Measurements from ENCODE around the gene TADA2A.

DNA sequence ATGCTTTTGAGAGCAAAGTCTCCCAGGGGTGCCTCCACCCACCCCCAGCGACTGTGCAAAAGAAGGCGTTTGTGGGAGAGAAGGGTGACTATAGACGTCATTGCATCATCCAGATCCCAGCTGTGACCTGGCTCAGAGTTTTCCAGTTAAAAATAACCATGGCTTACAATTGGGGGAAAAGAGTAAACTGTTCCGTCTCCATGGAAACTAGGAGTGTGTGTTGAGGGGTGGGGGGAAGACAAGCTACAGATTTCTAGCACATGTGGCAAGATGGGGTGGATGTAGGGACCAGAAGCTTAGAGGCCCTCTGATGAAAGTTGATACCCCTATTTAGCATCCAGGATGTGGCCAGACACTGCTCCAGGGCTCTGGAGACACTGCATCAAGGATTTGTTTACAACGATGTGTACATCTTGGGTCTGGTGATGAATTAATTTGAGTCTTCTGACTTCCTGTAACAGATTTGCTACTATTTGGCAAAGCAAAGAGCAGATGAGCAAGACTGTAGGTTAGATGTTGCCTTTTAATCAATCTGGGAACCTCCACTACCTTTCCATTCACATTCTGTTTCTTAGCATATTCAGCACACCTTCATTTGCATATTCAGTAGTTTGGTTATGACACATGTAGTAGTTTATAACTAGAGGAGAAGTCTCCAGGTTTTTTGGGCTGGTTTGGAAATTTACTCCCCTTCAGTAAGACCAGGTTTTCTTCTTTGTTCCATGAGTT, 76.8 kb downstream of the TADA2A start:
- TF ChIP-seq SMC3 (IDR thresholded peaks at IDR 0.05) (no peak), EP300 (IDR thresholded peaks at IDR 0.05) (no peak)
